Measurements from ENCODE around the gene GSE1.

- TF ChIP-seq POLR2A (IDR thresholded peaks at IDR 0.05; ENCODE audit: low read depth, low read length) = no peak
- TF ChIP-seq POLR2AphosphoS5 (IDR thresholded peaks at IDR 0.05; ENCODE audit: low read depth, low read length) = no peak
- TF ChIP-seq TAF1 (IDR thresholded peaks at IDR 0.05; ENCODE audit: low read depth, low read length) = no peak
These were observed 54.1 kb downstream of the GSE1 start for GRCh38 chr16:85667261-85667660.
